CD14-positive monocyte (primary cell): ENCODE measurements around the gene FAM50A. TPM values are rescaled to one million over a fixed set of nuclear protein-coding genes. Genes with fewer than 3 reads are reported as not detected.
"Not testable (repeated sequence)": the region's sequence is repeated elsewhere in the genome, so short reads cannot be mapped to it uniquely, and the experiment has no call there.

Experiments used
- DNase-seq, 3 donors: peaks; one replicate each; pipeline ENCODE4 v3.0.0-alpha.2; 2011 to 2022
- H2AFZ ChIP-seq: 2 replicates; pipeline ENCODE4 v1.6.0; 2012; ENCODE audit warnings: mild to moderate bottlenecking, low read depth, low read length, inconsistent platforms; ENCODE audit not compliant: insufficient read depth, poor library complexity, severe bottlenecking
- H3K27ac ChIP-seq, 2 donors: 1 replicate in 1 of 2; 2 replicates in 1 of 2; pipeline ENCODE4 v1.5.1; 2012 to 2013; ENCODE audit warnings: low read length in 2 of 2, control low read depth in 1 of 2, inconsistent platforms in 1 of 2, low read depth in 1 of 2, mild to moderate bottlenecking in 1 of 2
- H3K27me3 ChIP-seq, 2 donors: one replicate each; pipeline versions ENCODE4 v1.6.0 to v1.6.1; 2011 to 2013; ENCODE audit warnings: low read length in 2 of 2; ENCODE audit not compliant: control insufficient read depth in 2 of 2, insufficient read depth in 2 of 2
- H3K36me3 ChIP-seq, 2 donors: replicated peaks in 1 of 2; 1 replicate in 1 of 2; 2 replicates in 1 of 2; pipeline versions ENCODE4 v1.5.1 to v1.6.1; 2012 to 2013; ENCODE audit warnings: low read length in 2 of 2, control low read depth in 1 of 2, inconsistent platforms in 1 of 2, mild to moderate bottlenecking in 1 of 2; ENCODE audit not compliant: insufficient read depth in 2 of 2, control insufficient read depth in 1 of 2
- H3K4me1 ChIP-seq, 2 donors: 1 replicate in 1 of 2; 2 replicates in 1 of 2; pipeline versions ENCODE4 v1.5.1 to v1.6.1; 2012 to 2013; ENCODE audit warnings: low read length in 2 of 2, control low read depth in 1 of 2, inconsistent platforms in 1 of 2, mild to moderate bottlenecking in 1 of 2, moderate library complexity in 1 of 2; ENCODE audit not compliant: insufficient read depth in 2 of 2, control insufficient read depth in 1 of 2
- H3K4me2 ChIP-seq: replicated peaks from 2 replicates; pipeline ENCODE3; 2012; ENCODE audit warnings: low read length, moderate library complexity, mild to moderate bottlenecking; ENCODE audit not compliant: poor library complexity, severe bottlenecking; ENCODE audit errors: extremely low read depth
- H3K4me3 ChIP-seq, 3 experiments: fragments of 200-600 bp in 1 of 3; sonication (generic) in 1 of 3; replicated peaks in 1 of 3; 1 replicate in 2 of 3; 2 replicates in 1 of 3; pipeline ENCODE4 v1.5.1; 2011 to 2013; ENCODE audit warnings: low read length in 3 of 3, mild to moderate bottlenecking in 3 of 3, control low read depth in 2 of 3, low read depth in 2 of 3, inconsistent platforms in 1 of 3, moderate library complexity in 1 of 3
- H3K79me2 ChIP-seq: 2 replicates; pipeline ENCODE4 v1.6.0; 2012; ENCODE audit warnings: mild to moderate bottlenecking, control low read depth, inconsistent platforms, low read length, moderate library complexity; ENCODE audit not compliant: insufficient read depth
- H3K9ac ChIP-seq: 2 replicates; pipeline ENCODE4 v1.6.0; 2017; ENCODE audit warnings: low read length, mild to moderate bottlenecking; ENCODE audit not compliant: insufficient read depth, poor library complexity, severe bottlenecking
- H3K9me3 ChIP-seq, 2 donors: replicated peaks in 1 of 2; 1 replicate in 1 of 2; 2 replicates in 1 of 2; pipeline versions ENCODE4 v1.5.1 to v1.6.1; 2012 to 2013; ENCODE audit warnings: low read length in 2 of 2, control low read depth in 1 of 2; ENCODE audit not compliant: control insufficient read depth in 1 of 2, insufficient read depth in 1 of 2
- H4K20me1 ChIP-seq: 2 replicates; pipeline ENCODE4 v1.6.0; 2012; ENCODE audit warnings: mild to moderate bottlenecking, low read length, control low read depth, moderate library complexity; ENCODE audit not compliant: insufficient read depth
- H3K27ac Mint-ChIP-seq, 7 donors: one replicate each; pipeline ENCODE4 v1.8.0; 2020; ENCODE audit warnings: mild to moderate bottlenecking in 7 of 7, mixed read lengths in 7 of 7, moderate library complexity in 6 of 7, inconsistent platforms in 2 of 7
- H3K27me3 Mint-ChIP-seq, 3 donors: one replicate each; pipeline ENCODE4 v1.8.0; 2021 to 2022; ENCODE audit warnings: low read depth in 3 of 3, mild to moderate bottlenecking in 3 of 3, mixed read lengths in 3 of 3, moderate library complexity in 3 of 3, inconsistent platforms in 1 of 3
- H3K36me3 Mint-ChIP-seq, 2 donors: one replicate each; pipeline ENCODE4 v1.8.0; 2020; ENCODE audit warnings: mixed read lengths in 2 of 2, inconsistent platforms in 1 of 2, mild to moderate bottlenecking in 1 of 2
- H3K4me1 Mint-ChIP-seq: one replicate; pipeline ENCODE4 v1.8.0; 2020; ENCODE audit warnings: mild to moderate bottlenecking, mixed read lengths
- H3K4me3 Mint-ChIP-seq, 2 donors: one replicate each; pipeline ENCODE4 v1.8.0; 2020; ENCODE audit warnings: mild to moderate bottlenecking in 2 of 2, mixed read lengths in 2 of 2, moderate library complexity in 1 of 2
- H3K9me3 Mint-ChIP-seq, 7 donors: one replicate each; pipeline ENCODE4 v1.8.0; 2020 to 2022; ENCODE audit warnings: mixed read lengths in 7 of 7, mild to moderate bottlenecking in 6 of 7, moderate library complexity in 6 of 7, inconsistent platforms in 2 of 7
- WGBS: methylation state at CpG from one replicate; pipeline ENCODE4 v1.1.5; 2013; ENCODE audit warnings: missing lambda C conversion rate; ENCODE audit not compliant: insufficient coverage; 5-methylcytosine and 5-hydroxymethylcytosine counted together
- intact Hi-C, 2 donors: fragments of 100-400 bp; cut with micrococcal nuclease; formaldehyde crosslinking; loops; one replicate each; pipeline versions ENCODE4 v1.15.0 to v1.15.1; 2023
- polyA plus RNA-seq, 3 donors: library from polyadenylated mRNA; depleted of rRNA in 1 of 3; unstranded in 2 of 3; stranded (reverse) in 1 of 3; fragments of 300-500 nt in 2 of 3; fragments of >200 nt in 1 of 3; fragmentation: Illumina TruSeq in 2 of 3; gene quantifications; 1 replicate in 2 of 3; 2 replicates in 1 of 3; pipeline ENCODE4 v1.2.3, GENCODE V29; 2012 to 2021
- TF ChIP-seq, protein P1 (sequence below): fragments of 200-600 bp; IDR thresholded peaks from one replicate; pipeline ENCODE4 v1.8.0; 2022; ENCODE audit warnings: antibody characterized with exemption, mild to moderate bottlenecking

The FAM50A gene
- polyA plus RNA-seq, 3 donors, result 23.9 to 88.9 (median 46.4) TPM

DNA sequence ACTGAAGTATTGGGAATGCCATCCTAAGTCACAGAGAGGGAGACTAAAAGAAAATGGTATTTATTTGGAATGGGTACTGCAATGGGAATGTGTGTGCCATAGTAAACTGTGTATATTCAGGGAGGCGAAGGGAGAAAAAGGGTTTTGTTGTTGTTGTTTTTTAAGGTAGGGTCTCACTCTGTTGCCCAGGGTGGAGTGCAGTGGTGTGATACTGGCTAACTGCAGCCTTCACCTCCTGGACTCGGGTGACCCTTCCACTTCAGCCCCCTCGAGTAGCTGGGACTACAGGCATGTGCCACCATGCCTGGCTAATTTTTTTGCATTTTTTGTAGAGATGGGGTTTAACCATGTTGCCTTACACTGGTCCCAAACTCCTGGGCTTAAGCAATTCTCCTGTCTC, 50.8 kb downstream of the FAM50A start:
- Mint-ChIP-seq H3K4me3 (no peak overlapping the region), H3K9me3 (peaks cover 0 to 15% (median 5%) of the 10 kb centered on the region in 7 donors), H3K4me1 (peaks cover 13% of the 10 kb centered on the region), H3K36me3 (no peaks in the 10 kb centered on the region), H3K27ac (no peak overlapping the region), H3K27me3 (peaks cover 0 to 11% (median 0%) of the 10 kb centered on the region in 3 donors)
- no peaks in the 10 kb centered on the region for H3K36me3 ChIP-seq
- peaks cover 14 to 19% of the 10 kb centered on the region in 2 donors for H3K4me1 ChIP-seq
- no CpG with 5 or more reads among the region's 3 CpGs for WGBS
- no peak overlapping the region for H3K9ac ChIP-seq
- no peak for DNase-seq
- H2AFZ ChIP-seq, result no peak overlapping the region
- H3K4me2 ChIP-seq, result no peak overlapping the region
- no peaks in the 10 kb centered on the region for H3K27me3 ChIP-seq
- no peaks in the 10 kb centered on the region for H4K20me1 ChIP-seq
- H3K27ac ChIP-seq, result no peak overlapping the region
- TF ChIP-seq, protein P1, sequence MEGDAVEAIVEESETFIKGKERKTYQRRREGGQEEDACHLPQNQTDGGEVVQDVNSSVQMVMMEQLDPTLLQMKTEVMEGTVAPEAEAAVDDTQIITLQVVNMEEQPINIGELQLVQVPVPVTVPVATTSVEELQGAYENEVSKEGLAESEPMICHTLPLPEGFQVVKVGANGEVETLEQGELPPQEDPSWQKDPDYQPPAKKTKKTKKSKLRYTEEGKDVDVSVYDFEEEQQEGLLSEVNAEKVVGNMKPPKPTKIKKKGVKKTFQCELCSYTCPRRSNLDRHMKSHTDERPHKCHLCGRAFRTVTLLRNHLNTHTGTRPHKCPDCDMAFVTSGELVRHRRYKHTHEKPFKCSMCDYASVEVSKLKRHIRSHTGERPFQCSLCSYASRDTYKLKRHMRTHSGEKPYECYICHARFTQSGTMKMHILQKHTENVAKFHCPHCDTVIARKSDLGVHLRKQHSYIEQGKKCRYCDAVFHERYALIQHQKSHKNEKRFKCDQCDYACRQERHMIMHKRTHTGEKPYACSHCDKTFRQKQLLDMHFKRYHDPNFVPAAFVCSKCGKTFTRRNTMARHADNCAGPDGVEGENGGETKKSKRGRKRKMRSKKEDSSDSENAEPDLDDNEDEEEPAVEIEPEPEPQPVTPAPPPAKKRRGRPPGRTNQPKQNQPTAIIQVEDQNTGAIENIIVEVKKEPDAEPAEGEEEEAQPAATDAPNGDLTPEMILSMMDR, result no peak
- H3K79me2 ChIP-seq, result no peaks in the 10 kb centered on the region
- no peak overlapping the region for H3K4me3 ChIP-seq
- H3K9me3 ChIP-seq, result no peaks in the 10 kb centered on the region
- intact Hi-C loops, result no loop called here

DNA sequence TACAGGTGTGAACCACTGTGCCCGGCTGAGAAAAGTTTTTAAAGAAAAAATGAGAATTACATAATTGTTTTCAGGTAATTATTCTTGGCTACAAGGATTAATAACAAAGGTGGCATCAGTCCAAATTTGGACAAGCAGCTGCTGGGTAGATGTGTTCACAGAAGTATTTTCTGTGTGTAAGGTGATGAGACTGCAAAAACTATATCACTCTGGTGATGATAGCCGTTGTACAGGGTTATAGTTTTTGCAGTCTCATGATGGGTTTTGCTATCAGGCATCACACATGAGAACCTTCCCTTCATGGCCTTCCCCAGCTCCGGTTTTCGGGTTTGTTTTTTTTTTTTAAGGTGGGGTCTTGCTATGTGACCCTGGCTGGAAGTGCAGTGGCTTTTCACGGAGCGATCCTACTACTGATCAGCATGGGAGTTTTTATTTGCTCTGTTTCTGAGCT, 51.6 kb downstream of the FAM50A start:
- H3K9me3 Mint-ChIP-seq, result peaks cover 0 to 11% (median 3%) of the 10 kb centered on the region in 7 donors
- no CpG with 5 or more reads among the region's 6 CpGs for WGBS
- H3K4me3 ChIP-seq, result no peak overlapping the region
- no peaks in the 10 kb centered on the region for H3K36me3 Mint-ChIP-seq
- H3K27ac Mint-ChIP-seq, result no peak overlapping the region
- no peaks in the 10 kb centered on the region for H3K79me2 ChIP-seq
- peaks cover 11 to 16% of the 10 kb centered on the region in 2 donors for H3K4me1 ChIP-seq
- no peaks in the 10 kb centered on the region for H3K9me3 ChIP-seq
- intact Hi-C loops, result no loop called here
- no peak overlapping the region for H2AFZ ChIP-seq
- TF ChIP-seq, protein P1, result no peak
- no peak overlapping the region for H3K4me3 Mint-ChIP-seq
- no peak overlapping the region for H3K27ac ChIP-seq
- no peaks in the 10 kb centered on the region for H3K36me3 ChIP-seq
- H3K4me1 Mint-ChIP-seq, result peaks cover 10% of the 10 kb centered on the region
- H3K27me3 Mint-ChIP-seq, result peaks cover 0 to 14% (median 2%) of the 10 kb centered on the region in 3 donors
- H3K4me2 ChIP-seq, result no peak overlapping the region
- no peaks in the 10 kb centered on the region for H3K27me3 ChIP-seq
- H4K20me1 ChIP-seq, result no peaks in the 10 kb centered on the region
- DNase-seq, result no peak
- H3K9ac ChIP-seq, result no peak overlapping the region

DNA sequence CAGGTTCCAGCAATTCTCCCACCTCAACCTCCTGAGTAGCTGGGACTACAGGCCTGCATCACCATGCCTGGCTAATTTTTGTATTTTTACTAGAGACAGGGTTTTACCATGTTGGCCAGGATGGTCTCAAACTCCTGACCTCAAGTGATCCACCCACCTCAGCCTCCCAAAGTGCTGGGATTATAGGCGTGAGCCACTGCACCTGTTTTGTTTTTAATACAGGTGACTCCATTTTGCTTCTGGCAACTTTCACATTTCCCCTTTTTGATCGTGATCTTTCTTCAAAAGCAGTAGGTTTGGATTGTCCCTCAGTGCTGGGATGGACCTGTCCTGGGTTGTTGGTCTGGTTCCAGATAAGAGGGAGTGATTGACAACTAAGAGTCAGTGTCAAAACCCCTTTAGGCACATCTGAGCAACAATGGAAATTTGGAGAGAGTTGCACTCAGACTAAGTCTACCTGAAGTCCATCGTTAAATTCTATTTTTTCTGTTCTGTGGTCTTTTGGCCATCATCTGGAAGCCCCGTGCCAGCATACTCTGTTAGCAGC, 52.7 kb downstream of the FAM50A start:
- H3K9me3 Mint-ChIP-seq, H3K4me1 ChIP-seq, H3K4me3 Mint-ChIP-seq, H3K4me3 ChIP-seq, H3K27ac Mint-ChIP-seq, H3K27me3 ChIP-seq, H3K9ac ChIP-seq, H3K27ac ChIP-seq, H3K79me2 ChIP-seq, H3K36me3 ChIP-seq, H3K9me3 ChIP-seq, H3K4me2 ChIP-seq, H3K36me3 Mint-ChIP-seq, intact Hi-C loops, H2AFZ ChIP-seq, DNase-seq, H4K20me1 ChIP-seq, H3K4me1 Mint-ChIP-seq: not testable (repeated sequence)
- H3K27me3 Mint-ChIP-seq, result peaks cover 0 to 11% (median 2%) of the 10 kb centered on the region in 3 donors
- WGBS, result no CpG with 5 or more reads among the region's 4 CpGs
